ENCODE results near the gene JPH3. TPM values are rescaled to one million over a fixed set of nuclear protein-coding genes. Genes with fewer than 3 reads are reported as not detected.

Gene JPH3
- total RNA-seq, 2 experiments from 2014 or later = 0.07 to 0.14 TPM

GRCh38 chr16:87740909-87741424 lies 138.7 kb downstream of the JPH3 start:
- CTCF ChIA-PET = interaction anchor here (0.6 kb wide), 1 partner anchor 25 kb away, joined by 4 read pairs; no protein-coding TSS in a partner anchor
- intact Hi-C loops (cut with micrococcal nuclease) = no loop called here
- DNase-seq = no peak
- Mint-ChIP-seq H3K4me1 (ENCODE audit: low read depth) (peaks cover 7% of the 10 kb centered on the region), H3K4me3 (no peak overlapping the region), H3K36me3 (ENCODE audit: low read depth) (peaks cover 19% of the 10 kb centered on the region), H3K9me3 (no peaks in the 10 kb centered on the region), H3K27me3 (ENCODE audit: low read depth) (no peaks in the 10 kb centered on the region), H3K27ac (no peak overlapping the region)

- no peak overlapping the region for H3K4me3 Mint-ChIP-seq
- intact Hi-C loops (cut with micrococcal nuclease) = no loop called here
- H3K9me3 Mint-ChIP-seq = no peaks in the 10 kb centered on the region
- peaks cover 17% of the 10 kb centered on the region for H3K36me3 Mint-ChIP-seq (ENCODE audit: low read depth)
- no peak overlapping the region for H3K27ac Mint-ChIP-seq
- no peaks in the 10 kb centered on the region for H3K27me3 Mint-ChIP-seq (ENCODE audit: low read depth)
- CTCF ChIA-PET = no interaction called here
- H3K4me1 Mint-ChIP-seq (ENCODE audit: low read depth) = peaks cover 7% of the 10 kb centered on the region
- DNase-seq = no peak
Measured at GRCh38 chr16:87741700-87742415, 139.6 kb downstream of the JPH3 start.

- intact Hi-C loops (cut with micrococcal nuclease) = no loop called here
- CTCF ChIA-PET = no interaction called here
- peaks cover 7% of the 10 kb centered on the region for H3K4me1 Mint-ChIP-seq (ENCODE audit: low read depth)
- H3K27me3 Mint-ChIP-seq (ENCODE audit: low read depth) = no peaks in the 10 kb centered on the region
- no peak overlapping the region for H3K4me3 Mint-ChIP-seq
- H3K36me3 Mint-ChIP-seq (ENCODE audit: low read depth) = peaks cover 17% of the 10 kb centered on the region
- no peak for DNase-seq
- no peaks in the 10 kb centered on the region for H3K9me3 Mint-ChIP-seq
- H3K27ac Mint-ChIP-seq = no peak overlapping the region
Measured at GRCh38 chr16:87742781-87743490, 140.6 kb downstream of the JPH3 start.

- Mint-ChIP-seq H3K9me3 (no peaks in the 10 kb centered on the region), H3K36me3 (ENCODE audit: low read depth) (peaks cover 24% of the 10 kb centered on the region), H3K27ac (no peak overlapping the region), H3K4me3 (no peak overlapping the region), H3K27me3 (ENCODE audit: low read depth) (no peaks in the 10 kb centered on the region), H3K4me1 (ENCODE audit: low read depth) (peaks cover 7% of the 10 kb centered on the region)
- CTCF ChIA-PET = interaction anchor here (0.6 kb wide), 1 partner anchor 169 kb away, joined by 5 read pairs; no protein-coding TSS in a partner anchor
- intact Hi-C loops (cut with micrococcal nuclease) = no loop called here
- DNase-seq = no peak
Measured at GRCh38 chr16:87744750-87745514, 142.6 kb downstream of the JPH3 start.

- H3K36me3 Mint-ChIP-seq (ENCODE audit: low read depth) = peaks cover 24% of the 10 kb centered on the region
- CTCF ChIA-PET = no interaction called here
Measured at GRCh38 chr16:87746178-87746577, 143.9 kb downstream of the JPH3 start.

More at GRCh38 chr16:87746178-87746577, 143.9 kb downstream of the JPH3 start:
- H3K4me3 Mint-ChIP-seq = no peak overlapping the region
- peaks cover 4% of the 10 kb centered on the region for H3K4me1 Mint-ChIP-seq (ENCODE audit: low read depth)
- no peak for DNase-seq
- intact Hi-C loops (cut with micrococcal nuclease) = no loop called here
- H3K9me3 Mint-ChIP-seq = no peaks in the 10 kb centered on the region
- H3K27ac Mint-ChIP-seq = peak overlapping the region; percentile 62
- no peaks in the 10 kb centered on the region for H3K27me3 Mint-ChIP-seq (ENCODE audit: low read depth)

Other genes starting within 250 kb of the JPH3 start
- gene FBXO31, start 218.7 kb upstream of the JPH3 start, total RNA-seq = 10 to 100 TPM; 26.4 to 26.7 TPM
- 10 to 100 TPM; 61.8 to 62.5 TPM for gene MAP1LC3B, start 210.2 kb upstream of the JPH3 start, total RNA-seq
- 10 to 100 TPM; 12.4 to 13.9 TPM for gene ZCCHC14, start 109.5 kb upstream of the JPH3 start, total RNA-seq
- 10 to 100 TPM; 56.2 to 62.4 TPM for gene KLHDC4, start 163.5 kb downstream of the JPH3 start, total RNA-seq